Astrocyte of the cerebellum (primary cell): ENCODE results near the gene HEG1.

Experiments used
- DNase-seq: peaks from one replicate; pipeline ENCODE4 v3.0.0-alpha.2; 2011; ENCODE audit warnings: low read depth
- H3K4me3 ChIP-seq: 2 replicates; pipeline ENCODE4 v1.5.1; 2011; ENCODE audit warnings: mild to moderate bottlenecking, low read depth, low read length, moderate library complexity
- in situ Hi-C: cut with HindIII; loops from 2 replicates; pipeline ENCODE4 v1.10.0; 2017; ENCODE audit warnings: low sequenced_read_pairs
- TF ChIP-seq, protein P1 (sequence below): IDR thresholded peaks from 2 replicates; pipeline ENCODE4 v1.5.1; 2012; ENCODE audit warnings: low read length, low read depth, moderate library complexity, mild to moderate bottlenecking; ENCODE audit errors: missing control alignments

HEG1 gene

DNA sequence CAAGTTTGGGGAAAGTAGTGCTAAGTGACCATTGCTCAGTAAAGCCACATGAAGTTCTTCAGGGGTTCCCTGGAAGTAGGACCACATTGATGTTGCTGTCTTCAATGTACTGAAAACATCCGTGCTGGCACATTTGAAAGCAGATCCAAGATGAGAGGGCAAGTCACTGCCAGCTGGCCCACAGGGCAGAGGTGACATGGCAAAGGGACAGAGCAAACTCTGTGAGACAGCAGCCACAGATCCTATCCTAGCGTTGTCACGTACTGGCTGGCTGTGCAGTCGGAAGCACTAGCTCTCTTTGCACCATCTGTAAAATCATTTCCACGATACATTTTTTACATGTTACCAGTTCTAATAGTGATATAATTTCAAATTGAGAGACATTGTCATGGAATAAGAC, 135.1 kb downstream of the HEG1 start:
- in situ Hi-C loops, result no loop called here
- no peak overlapping the region for H3K4me3 ChIP-seq
- DNase-seq, result no peak
- TF ChIP-seq, protein P1, sequence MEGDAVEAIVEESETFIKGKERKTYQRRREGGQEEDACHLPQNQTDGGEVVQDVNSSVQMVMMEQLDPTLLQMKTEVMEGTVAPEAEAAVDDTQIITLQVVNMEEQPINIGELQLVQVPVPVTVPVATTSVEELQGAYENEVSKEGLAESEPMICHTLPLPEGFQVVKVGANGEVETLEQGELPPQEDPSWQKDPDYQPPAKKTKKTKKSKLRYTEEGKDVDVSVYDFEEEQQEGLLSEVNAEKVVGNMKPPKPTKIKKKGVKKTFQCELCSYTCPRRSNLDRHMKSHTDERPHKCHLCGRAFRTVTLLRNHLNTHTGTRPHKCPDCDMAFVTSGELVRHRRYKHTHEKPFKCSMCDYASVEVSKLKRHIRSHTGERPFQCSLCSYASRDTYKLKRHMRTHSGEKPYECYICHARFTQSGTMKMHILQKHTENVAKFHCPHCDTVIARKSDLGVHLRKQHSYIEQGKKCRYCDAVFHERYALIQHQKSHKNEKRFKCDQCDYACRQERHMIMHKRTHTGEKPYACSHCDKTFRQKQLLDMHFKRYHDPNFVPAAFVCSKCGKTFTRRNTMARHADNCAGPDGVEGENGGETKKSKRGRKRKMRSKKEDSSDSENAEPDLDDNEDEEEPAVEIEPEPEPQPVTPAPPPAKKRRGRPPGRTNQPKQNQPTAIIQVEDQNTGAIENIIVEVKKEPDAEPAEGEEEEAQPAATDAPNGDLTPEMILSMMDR, result no peak

DNA sequence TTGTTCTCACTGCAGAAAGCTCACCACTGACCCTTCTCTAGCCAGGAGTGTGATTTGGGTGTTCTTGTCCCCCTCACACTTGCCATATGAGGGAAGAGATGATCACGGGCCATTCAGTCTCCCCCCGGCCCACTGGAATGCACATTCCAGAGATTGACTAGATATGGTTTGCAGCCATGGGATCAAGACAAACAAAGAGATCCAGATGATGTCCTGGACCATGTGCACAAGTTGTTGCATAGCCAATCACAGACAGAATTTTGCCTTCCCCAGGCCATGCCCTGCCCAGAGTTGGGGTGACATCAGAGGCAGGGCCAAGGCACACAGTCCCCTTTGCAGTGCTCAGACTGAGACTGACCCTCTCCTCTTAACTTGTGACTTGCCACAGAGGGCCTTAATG, 136.0 kb downstream of the HEG1 start:
- in situ Hi-C loops, result no loop called here
- TF ChIP-seq, protein P1, result no peak
- no peak for DNase-seq
- H3K4me3 ChIP-seq, result no peak overlapping the region

DNA sequence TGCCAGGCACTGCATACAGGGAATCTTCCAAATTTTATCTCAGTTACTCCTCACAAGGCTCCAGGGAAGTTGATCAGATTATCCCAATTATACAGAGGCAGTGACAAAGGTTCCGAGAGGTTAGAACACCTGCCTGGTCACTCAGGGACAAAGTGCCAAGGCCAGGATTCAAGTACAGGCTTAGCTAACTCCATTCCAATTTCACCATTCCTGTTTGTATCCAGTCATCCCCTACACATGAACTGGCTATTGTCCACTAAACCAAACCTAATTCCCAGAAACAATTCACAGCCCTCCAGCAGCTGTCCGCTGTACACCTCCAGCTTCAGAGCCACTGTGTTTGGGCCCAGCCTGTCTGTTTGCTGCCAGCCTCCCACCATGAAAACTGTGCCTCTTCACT, 137.3 kb downstream of the HEG1 start:
- TF ChIP-seq, protein P1, result no peak
- no peak for DNase-seq
- in situ Hi-C loops, result no loop called here
- H3K4me3 ChIP-seq, result no peak overlapping the region

DNA sequence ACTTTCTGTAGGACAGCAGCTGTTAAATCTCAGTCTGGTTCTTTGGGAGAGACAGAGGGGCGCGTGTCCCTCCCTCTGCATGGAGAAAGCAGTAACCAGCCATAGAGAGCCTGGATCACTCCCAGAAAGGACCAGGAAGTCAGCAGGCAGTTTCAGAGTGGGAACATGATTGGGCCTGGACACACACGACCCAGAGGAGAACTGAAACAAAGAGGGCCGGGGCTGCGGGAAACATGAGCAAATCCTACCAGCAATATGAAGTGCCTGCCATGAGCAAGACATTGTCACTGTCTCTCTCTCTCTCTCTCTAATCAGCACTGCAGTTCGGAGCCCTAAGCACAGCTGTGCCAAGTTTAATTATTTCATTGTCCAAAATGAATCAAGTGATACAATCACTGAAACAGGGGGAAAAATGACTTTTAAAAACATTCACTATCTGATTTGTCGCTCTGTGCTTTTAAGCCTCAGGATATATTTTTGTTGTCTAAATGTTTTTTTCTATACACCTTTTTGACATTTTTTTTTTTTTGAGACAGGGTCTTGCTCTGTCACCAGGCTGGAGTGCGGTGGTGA, 138.9 kb downstream of the HEG1 start:
- DNase-seq, result no peak
- no peak overlapping the region for H3K4me3 ChIP-seq
- in situ Hi-C loops, result no loop called here
- TF ChIP-seq, protein P1, result no peak
